Activated T-cell treated with anti-CD3 and anti-CD28 coated beads, Interleukin-2, amount 50 U/mL, for 72 hours (primary cell): ENCODE data around the gene CACNA2D3. TPM values are rescaled to one million over a fixed set of nuclear protein-coding genes. Genes with fewer than 3 reads are reported as not detected.

Experiments
- ATAC-seq, 2 donors: fragments of 150-1000 bp; cut with Tn5 transposase; replicated peaks in 1 of 2; 2 replicates each; pipeline ENCODE4 v1.10.0; 2021; ENCODE audit warnings: moderate library complexity in 2 of 2, mild to moderate bottlenecking in 1 of 2
- DNase-seq, 2 donors: peaks; one replicate each; pipeline ENCODE4 v3.0.0; 2021 to 2022; ENCODE audit warnings: mixed read lengths in 1 of 2
- H3K27ac Mint-ChIP-seq: one replicate; pipeline ENCODE4 v1.8.0; 2022; ENCODE audit warnings: mild to moderate bottlenecking, moderate library complexity, mixed read lengths
- H3K27me3 Mint-ChIP-seq: one replicate; pipeline ENCODE4 v1.8.0; 2022; ENCODE audit warnings: low read depth, mixed read lengths
- H3K36me3 Mint-ChIP-seq, 2 donors: one replicate each; pipeline ENCODE4 v1.8.0; 2022; ENCODE audit warnings: mixed read lengths in 2 of 2, mild to moderate bottlenecking in 1 of 2; ENCODE audit not compliant: insufficient read depth in 2 of 2
- H3K4me1 Mint-ChIP-seq: one replicate; pipeline ENCODE4 v1.8.0; 2022; ENCODE audit warnings: low read depth, mixed read lengths
- H3K4me3 Mint-ChIP-seq, 2 donors: one replicate each; pipeline ENCODE4 v1.8.0; 2022; ENCODE audit warnings: mild to moderate bottlenecking in 2 of 2, mixed read lengths in 2 of 2, moderate library complexity in 2 of 2
- H3K9me3 Mint-ChIP-seq, 2 donors: one replicate each; pipeline ENCODE4 v1.8.0; 2022; ENCODE audit warnings: mixed read lengths in 2 of 2
- total RNA-seq, 2 donors: library from RNA; stranded (reverse); gene quantifications; one replicate each; pipeline ENCODE4 v1.2.3, GENCODE V29; 2022

Gene CACNA2D3
- total RNA-seq, 2 donors from 2014 or later: not detected

- Mint-ChIP-seq H3K27me3 (no peaks in the 10 kb centered on the region), H3K36me3 (no peaks in the 10 kb centered on the region), H3K4me1 (no peaks in the 10 kb centered on the region), H3K27ac (no peak overlapping the region), H3K9me3 (peaks cover 2% of the 10 kb centered on the region in 2 donors), H3K4me3 (no peak overlapping the region)
- ATAC-seq: no peak
- DNase-seq: no peak
Measured at GRCh38 chr3:54165865-54166264, 43.5 kb downstream of the CACNA2D3 start.

GRCh38 chr3:54167999-54168398 lies 45.6 kb downstream of the CACNA2D3 start:
- no peaks in the 10 kb centered on the region for H3K36me3 Mint-ChIP-seq
- DNase-seq (no peak), ATAC-seq (no peak)
- H3K4me1 Mint-ChIP-seq: no peaks in the 10 kb centered on the region
- H3K27ac Mint-ChIP-seq: no peak overlapping the region
- peaks cover 2% of the 10 kb centered on the region in 2 donors for H3K9me3 Mint-ChIP-seq
- H3K4me3 Mint-ChIP-seq: no peak overlapping the region
- H3K27me3 Mint-ChIP-seq: no peaks in the 10 kb centered on the region

GRCh38 chr3:54168451-54168850 lies 46.1 kb downstream of the CACNA2D3 start:
- Mint-ChIP-seq H3K27ac (no peak overlapping the region), H3K9me3 (peaks cover 2% of the 10 kb centered on the region in 2 donors)

GRCh38 chr3:54169524-54169923 lies 47.2 kb downstream of the CACNA2D3 start:
- H3K9me3 Mint-ChIP-seq: peaks cover 2% of the 10 kb centered on the region in 2 donors
- no peaks in the 10 kb centered on the region for H3K4me1 Mint-ChIP-seq
- no peak overlapping the region for H3K27ac Mint-ChIP-seq
- ATAC-seq (no peak), DNase-seq (no peak)
- H3K27me3 Mint-ChIP-seq: no peaks in the 10 kb centered on the region
- H3K4me3 Mint-ChIP-seq: no peak overlapping the region
- H3K36me3 Mint-ChIP-seq: no peaks in the 10 kb centered on the region

More at GRCh38 chr3:54168451-54168850, 46.1 kb downstream of the CACNA2D3 start:
- no peak for ATAC-seq
- Mint-ChIP-seq H3K36me3 (no peaks in the 10 kb centered on the region), H3K27me3 (no peaks in the 10 kb centered on the region), H3K4me3 (no peak overlapping the region), H3K4me1 (no peaks in the 10 kb centered on the region)
- no peak for DNase-seq

- Mint-ChIP-seq H3K27ac (no peak overlapping the region), H3K4me1 (no peaks in the 10 kb centered on the region), H3K4me3 (no peak overlapping the region), H3K36me3 (no peaks in the 10 kb centered on the region), H3K27me3 (no peaks in the 10 kb centered on the region), H3K9me3 (peaks cover 2% of the 10 kb centered on the region in 2 donors)
- DNase-seq: no peak
- no peak for ATAC-seq
Measured at GRCh38 chr3:54171509-54171908, 49.2 kb downstream of the CACNA2D3 start.

- H3K9me3 Mint-ChIP-seq: peaks cover 2% of the 10 kb centered on the region in 2 donors
- ATAC-seq: no peak
- H3K27me3 Mint-ChIP-seq: no peaks in the 10 kb centered on the region
- no peaks in the 10 kb centered on the region for H3K36me3 Mint-ChIP-seq
- H3K4me3 Mint-ChIP-seq: no peak overlapping the region
- no peak for DNase-seq
- no peaks in the 10 kb centered on the region for H3K4me1 Mint-ChIP-seq
- no peak overlapping the region for H3K27ac Mint-ChIP-seq
Measured at GRCh38 chr3:54171951-54172350, 49.6 kb downstream of the CACNA2D3 start.

- H3K4me1 Mint-ChIP-seq: no peaks in the 10 kb centered on the region
Measured at GRCh38 chr3:54173371-54173770, 51.0 kb downstream of the CACNA2D3 start.

GRCh38 chr3:54176106-54176505 lies 53.8 kb downstream of the CACNA2D3 start:
- H3K9me3 Mint-ChIP-seq: no peaks in the 10 kb centered on the region
- H3K36me3 Mint-ChIP-seq: no peaks in the 10 kb centered on the region
- H3K4me1 Mint-ChIP-seq: no peaks in the 10 kb centered on the region
- ATAC-seq (no peak), DNase-seq (no peak)
- no peak overlapping the region for H3K4me3 Mint-ChIP-seq
- no peak overlapping the region for H3K27ac Mint-ChIP-seq
- no peaks in the 10 kb centered on the region for H3K27me3 Mint-ChIP-seq

More at GRCh38 chr3:54173371-54173770, 51.0 kb downstream of the CACNA2D3 start:
- Mint-ChIP-seq H3K27ac (no peak overlapping the region), H3K9me3 (peaks cover 2% of the 10 kb centered on the region in 2 donors), H3K36me3 (no peaks in the 10 kb centered on the region), H3K4me3 (no peak overlapping the region), H3K27me3 (no peaks in the 10 kb centered on the region)
- DNase-seq (no peak), ATAC-seq (no peak)

- Mint-ChIP-seq H3K4me3 (no peak overlapping the region), H3K27me3 (no peaks in the 10 kb centered on the region), H3K27ac (no peak overlapping the region), H3K36me3 (no peaks in the 10 kb centered on the region), H3K4me1 (no peaks in the 10 kb centered on the region), H3K9me3 (no peaks in the 10 kb centered on the region)
- ATAC-seq (no peak), DNase-seq (no peak)
Measured at GRCh38 chr3:54177816-54178215, 55.5 kb downstream of the CACNA2D3 start.

GRCh38 chr3:54178376-54178775 lies 56.0 kb downstream of the CACNA2D3 start:
- no peaks in the 10 kb centered on the region for H3K27me3 Mint-ChIP-seq
- H3K27ac Mint-ChIP-seq: no peak overlapping the region
- H3K36me3 Mint-ChIP-seq: no peaks in the 10 kb centered on the region
- H3K4me1 Mint-ChIP-seq: no peaks in the 10 kb centered on the region
- ATAC-seq: no peak
- H3K4me3 Mint-ChIP-seq: no peak overlapping the region
- no peak for DNase-seq
- no peaks in the 10 kb centered on the region for H3K9me3 Mint-ChIP-seq

- H3K9me3 Mint-ChIP-seq: peaks cover 0 to 2% of the 10 kb centered on the region in 2 donors
- H3K4me1 Mint-ChIP-seq: no peaks in the 10 kb centered on the region
- no peaks in the 10 kb centered on the region for H3K27me3 Mint-ChIP-seq
- no peak overlapping the region for H3K27ac Mint-ChIP-seq
- H3K4me3 Mint-ChIP-seq: no peak overlapping the region
- H3K36me3 Mint-ChIP-seq: no peaks in the 10 kb centered on the region
- DNase-seq: no peak
- no peak for ATAC-seq
Measured at GRCh38 chr3:54180921-54181320, 58.6 kb downstream of the CACNA2D3 start.

- DNase-seq: no peak
- ATAC-seq: no peak
- no peaks in the 10 kb centered on the region for H3K36me3 Mint-ChIP-seq
- no peaks in the 10 kb centered on the region for H3K4me1 Mint-ChIP-seq
- H3K9me3 Mint-ChIP-seq: peaks cover 0 to 4% of the 10 kb centered on the region in 2 donors
- H3K27ac Mint-ChIP-seq: no peak overlapping the region
- no peaks in the 10 kb centered on the region for H3K27me3 Mint-ChIP-seq
- H3K4me3 Mint-ChIP-seq: no peak overlapping the region
Measured at GRCh38 chr3:54182242-54182641, 59.9 kb downstream of the CACNA2D3 start.

- Mint-ChIP-seq H3K4me1 (no peaks in the 10 kb centered on the region), H3K4me3 (no peak overlapping the region), H3K27me3 (no peaks in the 10 kb centered on the region), H3K27ac (no peak overlapping the region), H3K36me3 (no peaks in the 10 kb centered on the region), H3K9me3 (peaks cover 0 to 8% of the 10 kb centered on the region in 2 donors)
- ATAC-seq (no peak), DNase-seq (no peak)
Measured at GRCh38 chr3:54185740-54186139, 63.4 kb downstream of the CACNA2D3 start.

- ATAC-seq (no peak), DNase-seq (peak; percentile 12 to 19)
- no peak overlapping the region for H3K27ac Mint-ChIP-seq
- no peak overlapping the region for H3K4me3 Mint-ChIP-seq
- no peaks in the 10 kb centered on the region for H3K4me1 Mint-ChIP-seq
- no peaks in the 10 kb centered on the region for H3K27me3 Mint-ChIP-seq
- no peaks in the 10 kb centered on the region for H3K36me3 Mint-ChIP-seq
- H3K9me3 Mint-ChIP-seq: peaks cover 0 to 8% of the 10 kb centered on the region in 2 donors
Measured at GRCh38 chr3:54188176-54188791, 65.9 kb downstream of the CACNA2D3 start.
